Skeletal muscle satellite cell (primary cell): ENCODE data around the gene TGFB2.

Experiments used
- H3K27me3 ChIP-seq: 2 replicates; pipeline ENCODE4 v1.7.0; 2013; ENCODE audit warnings: low read length; ENCODE audit not compliant: control insufficient read depth, insufficient read depth
- H3K36me3 ChIP-seq: 2 replicates; pipeline ENCODE4 v1.7.0; 2013; ENCODE audit warnings: mild to moderate bottlenecking, control low read depth, low read length; ENCODE audit not compliant: insufficient read depth
- H3K4me1 ChIP-seq: 2 replicates; pipeline ENCODE4 v1.7.0; 2013; ENCODE audit warnings: low read length; ENCODE audit not compliant: control insufficient read depth, insufficient read depth
- H3K4me2 ChIP-seq: 2 replicates; pipeline ENCODE4 v1.7.0; 2013; ENCODE audit warnings: mild to moderate bottlenecking, low read length
- H3K4me3 ChIP-seq: 2 replicates; pipeline ENCODE4 v1.7.0; 2013; ENCODE audit warnings: low read length
- H3K9ac ChIP-seq: 2 replicates; pipeline ENCODE4 v1.7.0; 2013; ENCODE audit warnings: mild to moderate bottlenecking, low read depth, low read length, moderate library complexity
- H3K9me3 ChIP-seq: replicated peaks from 2 replicates; pipeline ENCODE4 v1.7.0; 2013; ENCODE audit warnings: mild to moderate bottlenecking, control low read depth, low read length

Gene TGFB2

DNA sequence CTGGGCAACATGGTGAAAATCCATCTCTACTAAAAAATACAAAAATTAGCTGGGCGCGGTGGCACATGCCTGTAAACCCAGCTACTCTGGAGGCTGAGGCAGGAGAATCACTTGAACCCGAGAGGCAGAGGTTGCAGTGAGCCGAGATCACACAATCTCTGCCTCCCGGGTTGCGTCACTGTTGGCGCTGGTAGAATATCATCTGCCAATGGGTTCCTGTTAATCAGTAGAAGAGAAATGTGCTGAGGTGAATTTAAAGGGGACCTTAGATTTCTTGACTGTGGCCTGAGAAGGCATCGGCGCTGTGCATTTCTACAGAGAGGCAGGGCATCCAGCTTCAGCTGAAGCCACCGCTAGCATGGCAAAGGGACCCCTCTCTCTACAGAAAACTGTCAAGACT, 68.0 kb downstream of the TGFB2 start:
- Histone ChIP-seq H3K36me3 (peaks cover 6% of the 10 kb centered on the region), H3K4me1 (no peaks in the 10 kb centered on the region), H3K4me2 (no peak overlapping the region), H3K9me3 (no peaks in the 10 kb centered on the region), H3K9ac (no peak overlapping the region), H3K27me3 (no peaks in the 10 kb centered on the region), H3K4me3 (no peak overlapping the region)

DNA sequence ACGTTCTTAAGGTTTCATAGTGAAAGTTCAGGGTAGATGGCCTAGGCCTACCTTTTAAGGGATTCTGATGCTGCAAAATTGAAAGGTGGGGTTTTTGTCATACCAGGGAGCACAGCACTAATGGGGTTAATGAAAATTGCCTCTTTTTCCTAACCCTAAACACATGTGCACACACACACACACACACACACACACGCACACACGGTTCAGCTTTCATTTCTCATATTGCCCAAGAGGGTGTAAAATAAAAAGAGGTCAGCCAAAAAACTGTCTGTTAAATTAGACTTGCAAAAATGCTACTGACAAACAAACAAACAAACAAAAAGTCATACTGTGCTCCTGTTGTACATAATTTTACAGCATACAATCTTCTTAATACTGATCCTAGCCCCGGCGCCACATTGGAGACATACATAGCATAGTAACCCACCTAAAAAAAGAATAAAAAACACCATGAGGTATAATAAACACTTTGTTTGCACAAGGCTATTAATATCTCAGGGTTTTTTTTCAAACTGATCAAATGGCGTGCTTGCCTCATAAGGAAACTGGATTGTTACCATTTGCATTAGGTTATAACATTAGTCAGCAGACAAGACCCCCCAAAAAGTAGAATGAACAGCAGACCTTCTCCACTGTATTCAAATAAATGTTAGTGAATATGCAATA, 69.1 kb downstream of the TGFB2 start:
- Histone ChIP-seq H3K4me1 (peaks cover 5% of the 10 kb centered on the region), H3K36me3 (peaks cover 4% of the 10 kb centered on the region)

DNA sequence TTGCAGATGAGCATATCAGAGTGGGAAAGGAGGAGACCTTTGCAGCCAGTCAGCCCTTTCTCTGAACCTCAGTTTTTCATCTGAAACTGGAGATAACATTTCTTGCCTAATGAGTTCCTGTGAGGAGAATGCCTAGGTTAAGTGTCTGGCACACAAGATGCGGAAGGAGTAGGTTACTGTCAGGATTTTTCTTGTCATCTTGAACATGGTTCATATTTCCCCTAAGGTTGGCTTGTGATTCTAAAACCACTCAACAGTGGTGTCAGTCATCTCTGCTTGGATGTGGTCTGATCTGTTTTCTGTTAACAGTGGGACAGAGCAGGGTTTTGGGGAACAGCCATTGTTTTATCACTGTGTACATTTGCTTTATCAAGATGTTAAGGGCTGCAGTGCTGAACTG, 70.6 kb downstream of the TGFB2 start:
- H3K27me3 ChIP-seq: no peaks in the 10 kb centered on the region
- H3K4me1 ChIP-seq: peaks cover 5% of the 10 kb centered on the region
- H3K9ac ChIP-seq: no peak overlapping the region
- no peak overlapping the region for H3K4me2 ChIP-seq
- peaks cover 3% of the 10 kb centered on the region for H3K36me3 ChIP-seq
- no peaks in the 10 kb centered on the region for H3K9me3 ChIP-seq
- H3K4me3 ChIP-seq: no peak overlapping the region

More for the DNA sequence above, 69.1 kb downstream of the TGFB2 start:
- H3K9me3 ChIP-seq: no peaks in the 10 kb centered on the region
- H3K9ac ChIP-seq: no peak overlapping the region
- H3K27me3 ChIP-seq: no peaks in the 10 kb centered on the region
- no peak overlapping the region for H3K4me3 ChIP-seq
- H3K4me2 ChIP-seq: no peak overlapping the region

DNA sequence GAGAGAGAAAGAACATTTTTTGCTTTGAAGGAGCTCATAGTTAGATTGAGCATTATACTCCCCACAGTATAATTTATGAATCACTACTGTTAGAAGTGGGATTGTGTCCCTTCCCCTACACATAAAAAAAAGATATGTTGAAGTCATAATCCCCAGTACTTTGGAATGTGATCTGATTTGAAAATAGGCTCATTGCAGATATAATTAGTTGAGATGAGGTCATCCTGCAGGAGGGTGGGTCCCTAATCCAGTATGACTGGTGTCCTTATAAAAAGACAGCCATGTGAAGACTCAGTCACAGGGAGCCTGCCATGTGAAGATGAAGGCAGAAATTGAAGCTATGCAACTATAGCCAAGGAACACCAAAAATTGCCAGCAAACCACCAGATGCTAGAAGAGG, 76.4 kb downstream of the TGFB2 start:
- Histone ChIP-seq H3K27me3 (no peaks in the 10 kb centered on the region), H3K4me1 (peaks cover 22% of the 10 kb centered on the region), H3K9me3 (no peaks in the 10 kb centered on the region)

DNA sequence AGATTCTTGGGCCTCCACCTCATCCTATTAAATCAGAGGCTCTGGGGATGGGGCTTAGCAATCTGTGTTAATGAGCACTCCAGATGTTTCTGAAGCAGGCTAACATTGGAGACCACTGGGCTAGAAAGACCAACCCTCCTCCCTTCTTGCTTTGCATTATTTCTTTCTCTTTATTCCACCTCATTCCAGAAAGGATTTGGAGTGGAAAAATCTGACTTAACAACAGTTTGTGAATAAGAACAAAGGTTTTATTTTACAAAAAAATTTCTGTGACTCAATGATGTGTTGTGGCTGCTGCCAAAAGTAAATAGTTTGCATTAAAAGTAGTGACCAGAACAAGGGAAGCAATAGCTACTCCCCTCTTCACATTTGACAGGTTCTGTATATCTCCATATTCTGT, 79.4 kb downstream of the TGFB2 start:
- Histone ChIP-seq H3K4me2 (no peak overlapping the region), H3K9ac (no peak overlapping the region), H3K4me1 (peaks cover 19% of the 10 kb centered on the region), H3K27me3 (no peaks in the 10 kb centered on the region), H3K4me3 (no peak overlapping the region), H3K9me3 (no peaks in the 10 kb centered on the region), H3K36me3 (no peaks in the 10 kb centered on the region)

More for the DNA sequence above, 76.4 kb downstream of the TGFB2 start:
- H3K4me2 ChIP-seq: no peak overlapping the region
- no peak overlapping the region for H3K9ac ChIP-seq
- no peak overlapping the region for H3K4me3 ChIP-seq
- H3K36me3 ChIP-seq: peaks cover 3% of the 10 kb centered on the region

DNA sequence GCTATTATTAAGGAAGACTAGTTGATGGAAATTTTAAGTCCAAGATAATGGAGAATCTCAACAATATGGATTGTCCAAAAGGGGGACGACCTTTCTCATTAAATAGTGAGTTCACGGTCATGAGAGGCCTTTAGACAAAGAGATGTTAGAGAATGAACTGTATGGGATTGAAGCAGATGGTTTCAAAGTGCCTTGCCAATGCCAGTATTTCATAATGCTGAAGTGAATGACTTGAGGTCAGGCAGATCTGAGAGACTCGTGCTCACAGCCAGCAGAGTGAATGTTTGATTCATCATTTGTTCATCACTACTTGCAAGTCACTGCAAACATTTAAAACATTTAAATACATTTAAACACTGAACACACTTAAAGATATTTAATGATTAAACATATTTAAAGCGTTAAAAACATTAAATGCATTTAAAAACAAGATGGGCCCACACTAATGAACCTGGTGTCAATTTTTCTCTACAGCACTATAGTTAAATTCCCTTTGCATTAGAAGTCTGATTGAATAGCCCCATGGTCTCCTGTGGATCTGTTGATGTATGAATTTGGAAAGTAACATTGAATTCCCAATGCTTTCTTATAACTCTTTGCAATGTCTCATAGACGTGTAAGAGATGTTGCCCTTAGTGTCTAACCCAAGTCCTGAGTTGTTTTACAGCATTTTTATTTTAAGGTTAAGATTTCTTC, 80.7 kb downstream of the TGFB2 start:
- Histone ChIP-seq H3K27me3 (no peaks in the 10 kb centered on the region), H3K9ac (no peak overlapping the region), H3K4me1 (peaks cover 23% of the 10 kb centered on the region), H3K4me3 (no peak overlapping the region), H3K36me3 (no peaks in the 10 kb centered on the region), H3K9me3 (no peaks in the 10 kb centered on the region), H3K4me2 (no peak overlapping the region)

DNA sequence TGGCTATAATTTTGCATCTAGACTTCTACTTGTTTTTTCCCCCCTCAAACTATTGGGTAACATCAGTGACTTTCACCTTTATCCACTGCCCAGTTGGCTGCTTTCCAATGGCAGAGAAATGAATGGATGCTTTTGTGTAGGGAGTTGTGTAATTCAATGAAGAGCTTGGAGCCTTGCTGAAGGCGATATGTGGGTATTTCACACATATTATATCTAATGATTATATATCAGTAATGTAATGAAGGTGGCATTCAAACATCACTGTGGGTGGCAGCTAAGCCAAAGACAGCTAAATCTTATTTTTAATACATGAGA, 81.2 kb downstream of the TGFB2 start:
- Histone ChIP-seq H3K4me3 (no peak overlapping the region), H3K36me3 (no peaks in the 10 kb centered on the region), H3K4me2 (no peak overlapping the region), H3K4me1 (peaks cover 23% of the 10 kb centered on the region), H3K9me3 (no peaks in the 10 kb centered on the region), H3K9ac (no peak overlapping the region), H3K27me3 (no peaks in the 10 kb centered on the region)

DNA sequence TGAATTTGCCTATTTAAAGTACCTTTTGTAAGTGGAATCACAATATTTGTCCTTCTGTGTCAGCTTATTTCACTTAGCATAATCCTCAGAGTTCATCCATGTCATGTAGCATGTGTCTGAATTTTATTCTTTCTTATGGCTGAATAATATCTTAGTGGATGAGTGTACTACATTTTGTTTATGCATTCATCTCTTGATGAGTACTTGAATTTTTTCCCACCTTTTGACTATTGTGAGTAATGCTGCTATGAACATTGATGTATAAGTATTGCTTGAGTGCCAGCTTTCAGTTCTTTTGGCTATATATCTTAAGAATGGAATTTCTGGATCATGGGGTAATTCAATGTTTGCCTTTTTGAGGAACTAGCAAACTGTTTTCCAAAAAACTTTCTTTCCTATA, 84.2 kb downstream of the TGFB2 start:
- Histone ChIP-seq H3K36me3 (no peaks in the 10 kb centered on the region), H3K4me3 (no peak overlapping the region), H3K9ac (no peak overlapping the region), H3K9me3 (no peaks in the 10 kb centered on the region), H3K4me1 (peaks cover 17% of the 10 kb centered on the region), H3K4me2 (no peak overlapping the region), H3K27me3 (no peaks in the 10 kb centered on the region)

DNA sequence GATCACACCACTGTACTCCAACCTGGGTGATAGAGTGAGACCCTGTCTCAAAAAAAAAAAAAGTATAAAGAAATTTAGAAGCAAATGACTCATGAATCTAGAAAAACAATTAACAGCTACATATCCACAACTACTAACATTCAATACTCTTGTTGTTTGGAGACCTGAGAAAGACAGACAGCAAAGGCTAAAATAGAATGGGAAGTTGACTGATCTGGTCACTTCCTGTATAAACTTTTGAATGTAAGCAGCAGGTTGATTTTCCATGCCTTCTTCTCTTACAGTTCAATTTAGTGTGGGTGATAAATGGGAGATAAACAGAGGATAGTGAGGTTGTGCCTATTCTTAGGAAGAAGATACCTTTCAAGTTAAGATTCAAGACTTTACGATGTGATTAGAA, 85.2 kb downstream of the TGFB2 start:
- Histone ChIP-seq H3K4me2 (no peak overlapping the region), H3K4me1 (peaks cover 16% of the 10 kb centered on the region), H3K27me3 (no peaks in the 10 kb centered on the region), H3K9ac (no peak overlapping the region), H3K9me3 (no peaks in the 10 kb centered on the region), H3K36me3 (peaks cover 7% of the 10 kb centered on the region), H3K4me3 (no peak overlapping the region)

DNA sequence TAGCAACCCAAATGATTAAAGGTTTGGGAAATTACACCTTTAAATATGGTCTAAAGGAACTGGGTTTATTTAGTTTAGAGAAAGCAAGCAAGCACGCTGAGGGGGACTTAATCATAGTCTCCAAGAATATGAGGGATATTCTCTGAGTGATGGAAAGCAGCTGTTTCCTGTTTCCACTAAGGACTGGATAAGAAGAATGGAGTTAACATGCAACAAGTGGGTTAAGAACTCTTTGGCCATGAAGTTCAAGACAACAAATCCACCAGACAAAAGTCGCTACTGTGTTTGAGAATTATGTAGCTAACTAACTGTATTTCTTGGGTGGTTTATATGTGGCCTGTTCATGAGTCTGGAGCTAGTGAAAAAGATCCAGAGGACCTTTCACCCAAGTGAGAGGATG, 85.7 kb downstream of the TGFB2 start:
- H3K4me2 ChIP-seq: no peak overlapping the region
- peaks cover 14% of the 10 kb centered on the region for H3K4me1 ChIP-seq

DNA sequence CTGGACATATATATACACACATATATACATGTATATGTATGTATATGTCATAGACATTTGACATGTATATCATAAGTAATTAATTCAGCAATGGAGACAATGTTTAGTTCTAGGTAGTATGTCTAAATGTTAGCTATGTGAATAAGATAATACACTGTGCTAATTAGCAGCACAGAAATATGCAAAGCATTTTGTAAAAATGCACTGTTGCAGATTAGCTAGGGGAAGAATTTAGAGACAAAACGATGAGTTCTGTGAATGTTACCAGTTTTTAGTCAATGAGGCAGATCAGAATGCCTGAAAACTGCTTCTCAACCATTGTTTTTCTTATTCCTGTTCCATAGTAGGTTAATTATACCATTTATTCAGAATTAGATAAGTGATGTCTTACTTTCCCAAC, 86.3 kb downstream of the TGFB2 start:
- Histone ChIP-seq H3K4me1 (peaks cover 7% of the 10 kb centered on the region), H3K27me3 (no peaks in the 10 kb centered on the region), H3K9me3 (no peaks in the 10 kb centered on the region), H3K4me2 (no peak overlapping the region), H3K4me3 (no peak overlapping the region), H3K36me3 (peaks cover 10% of the 10 kb centered on the region), H3K9ac (no peak overlapping the region)

More for the DNA sequence above, 85.7 kb downstream of the TGFB2 start:
- no peak overlapping the region for H3K9ac ChIP-seq
- peaks cover 7% of the 10 kb centered on the region for H3K36me3 ChIP-seq
- H3K9me3 ChIP-seq: no peaks in the 10 kb centered on the region
- no peak overlapping the region for H3K4me3 ChIP-seq
- no peaks in the 10 kb centered on the region for H3K27me3 ChIP-seq

DNA sequence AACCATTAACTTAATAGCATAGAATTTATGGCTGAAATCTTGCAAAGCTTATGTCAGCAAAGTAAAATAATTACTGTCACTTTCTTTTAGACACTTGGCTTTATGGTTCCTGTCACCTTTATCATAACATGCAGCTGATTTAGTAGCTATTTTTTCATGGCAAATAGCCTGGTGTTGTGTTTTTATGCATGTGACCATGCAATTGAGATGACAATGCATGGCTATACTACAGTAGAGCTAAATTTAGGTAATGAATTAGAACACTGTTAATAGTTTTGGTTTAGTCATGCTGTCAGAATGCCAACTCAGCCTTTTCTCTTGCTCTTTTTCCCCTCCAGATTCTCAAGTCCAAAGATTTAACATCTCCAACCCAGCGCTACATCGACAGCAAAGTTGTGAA, 88.6 kb downstream of the TGFB2 start:
- Histone ChIP-seq H3K27me3 (no peaks in the 10 kb centered on the region), H3K4me3 (no peak overlapping the region)

More for the DNA sequence above, 88.6 kb downstream of the TGFB2 start:
- Histone ChIP-seq H3K36me3 (peaks cover 16% of the 10 kb centered on the region), H3K9me3 (no peaks in the 10 kb centered on the region), H3K4me1 (peaks cover 4% of the 10 kb centered on the region), H3K4me2 (no peak overlapping the region), H3K9ac (no peak overlapping the region)
